SK-N-MC (cell line): Measurements from ENCODE around the gene SOCS7.

Experiments used
- DNase-seq: peaks from one replicate; pipeline ENCODE4 v3.0.0-alpha.2; 2011; ENCODE audit warnings: low read depth, low spot score
- H3K27ac ChIP-seq: fragments of 200-600 bp; sonication (generic); 2 replicates; pipeline ENCODE4 v1.5.1; 2016; ENCODE audit warnings: mixed run types
- H3K36me3 ChIP-seq: fragments of 200-600 bp; sonication (generic); 2 replicates; pipeline ENCODE4 v1.6.1; 2017; ENCODE audit warnings: antibody characterized with exemption, low read length, mixed read lengths; ENCODE audit not compliant: insufficient read depth
- H3K4me3 ChIP-seq: fragments of 200-600 bp; sonication (generic); 2 replicates; pipeline ENCODE4 v1.5.1; 2016
- H3K9ac ChIP-seq: fragments of 200-600 bp; sonication (generic); 2 replicates; pipeline ENCODE4 v1.8.0; 2017; ENCODE audit warnings: mixed run types, mixed read lengths; ENCODE audit not compliant: insufficient read length
- H3K9me3 ChIP-seq: fragments of 200-600 bp; sonication (generic); 2 replicates; pipeline ENCODE4 v1.6.1; 2017; ENCODE audit warnings: low read depth, mild to moderate bottlenecking, antibody characterized with exemption, low read length, moderate library complexity, mixed read lengths
- EZH2 ChIP-seq: fragments of 200-600 bp; sonication (generic); IDR thresholded peaks from one replicate; pipeline ENCODE4 v1.6.1; 2017; ENCODE audit warnings: antibody characterized with exemption
- FOXP2 ChIP-seq: optimal IDR thresholded peaks from 2 replicates; pipeline ENCODE3; 2011; ENCODE audit warnings: mild to moderate bottlenecking, moderate library complexity; ENCODE audit not compliant: insufficient read depth; ENCODE audit errors: extremely low read length, control extremely low read depth
- POLR2AphosphoS5 ChIP-seq: IDR thresholded peaks from 2 replicates; pipeline ENCODE4 v1.6.1; 2012; ENCODE audit warnings: mild to moderate bottlenecking, low read depth, low read length, borderline replicate concordance

SOCS7 gene

DNA sequence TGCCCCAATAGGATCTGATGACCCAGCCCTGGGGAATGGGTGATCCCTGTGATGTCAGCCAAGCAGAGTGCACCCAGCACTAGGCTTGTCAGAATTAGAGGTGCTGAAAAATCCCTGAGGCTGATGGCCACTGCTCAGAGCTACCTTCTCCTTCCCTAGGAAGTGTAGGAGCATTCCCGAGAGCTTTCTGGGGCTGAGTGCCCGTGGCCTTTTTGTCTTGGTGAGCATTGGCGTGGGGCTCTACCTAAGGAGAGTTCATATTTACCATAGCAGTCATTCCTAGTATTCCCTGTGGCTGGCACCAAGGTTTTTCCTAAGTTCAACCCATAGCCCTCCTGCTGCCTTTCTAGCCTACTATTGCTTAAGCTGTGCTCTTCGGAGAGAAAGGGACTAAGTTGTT, 54.0 kb downstream of the SOCS7 start:
- H3K4me3 ChIP-seq = no peak overlapping the region
- TF ChIP-seq FOXP2 = no peak
- no peak for TF ChIP-seq POLR2AphosphoS5
- no peak for TF ChIP-seq EZH2
- H3K9me3 ChIP-seq = no peaks in the 10 kb centered on the region
- peaks cover 3% of the 10 kb centered on the region for H3K36me3 ChIP-seq
- H3K9ac ChIP-seq = no peak overlapping the region
- DNase-seq = no peak
- H3K27ac ChIP-seq = no peak overlapping the region

DNA sequence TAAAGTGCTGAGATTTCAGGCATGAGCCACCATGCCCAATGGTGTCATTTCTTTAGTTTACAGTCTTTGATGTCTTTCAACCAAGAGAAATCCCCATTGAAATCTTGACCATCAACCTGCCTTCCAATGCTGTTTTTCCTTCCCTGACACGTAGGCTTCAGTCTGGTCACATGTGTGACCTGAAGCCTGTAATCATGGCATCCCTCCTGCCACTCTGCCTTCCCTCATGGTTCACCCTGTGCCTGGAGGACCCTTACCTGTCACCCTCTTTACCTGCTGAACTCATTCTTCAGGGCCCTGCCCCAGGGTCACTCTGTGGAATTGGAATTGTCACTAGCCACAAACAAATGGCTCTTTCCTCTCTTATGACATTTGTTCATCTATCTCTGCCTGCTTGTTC, 58.6 kb downstream of the SOCS7 start:
- Histone ChIP-seq H3K9me3 (no peaks in the 10 kb centered on the region), H3K36me3 (no peaks in the 10 kb centered on the region), H3K4me3 (no peak overlapping the region), H3K9ac (no peak overlapping the region), H3K27ac (no peak overlapping the region)
- TF ChIP-seq EZH2 (no peak), FOXP2 (no peak), POLR2AphosphoS5 (no peak)
- DNase-seq = no peak

DNA sequence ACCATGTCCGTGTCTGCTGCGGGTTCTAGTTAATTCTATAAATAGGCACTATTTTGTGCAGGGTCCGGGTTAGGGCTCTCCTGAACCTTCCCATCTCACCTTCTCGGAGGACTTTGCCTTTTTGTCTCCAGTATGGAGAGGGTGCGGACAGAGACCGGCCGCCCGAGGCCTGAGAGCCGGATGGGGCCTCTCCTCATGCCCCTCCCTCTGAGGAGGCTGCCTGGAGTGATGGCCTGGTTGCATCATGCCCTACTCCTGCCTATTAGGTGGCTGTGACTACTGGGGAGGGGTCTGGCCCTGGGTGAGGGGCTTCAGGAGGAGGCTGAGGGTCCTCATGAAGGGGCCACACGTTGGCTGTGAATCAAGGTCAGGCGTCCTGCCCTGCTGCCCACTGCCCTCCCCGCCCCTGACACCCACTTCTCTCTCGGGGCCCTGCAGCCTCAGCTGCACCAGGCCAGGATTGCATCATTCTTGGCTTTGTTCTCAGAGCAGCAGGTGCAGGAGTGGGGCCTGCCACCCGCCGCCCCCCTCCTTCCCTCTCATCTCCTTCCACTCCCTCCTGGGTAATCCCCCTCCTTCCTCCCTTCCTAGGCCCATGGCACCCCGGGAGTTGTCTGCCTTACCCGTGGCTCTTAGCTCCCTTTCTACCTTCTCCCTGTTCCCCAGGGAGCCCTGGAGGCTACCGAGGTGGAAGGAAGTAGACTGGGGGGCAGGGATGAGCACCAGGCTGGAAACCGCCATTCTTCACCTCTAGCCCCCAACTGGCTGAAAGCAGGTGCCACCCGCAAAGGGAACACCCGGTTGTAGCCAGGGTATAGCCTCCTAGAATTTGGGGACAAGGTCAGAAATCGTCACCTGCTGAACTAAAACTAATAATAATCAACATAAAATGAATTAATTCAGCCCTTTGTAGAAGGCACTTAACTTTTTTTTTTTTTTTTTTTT, 63.9 kb downstream of the SOCS7 start:
- Histone ChIP-seq H3K27ac (peak overlapping the region; percentile 81), H3K9me3 (no peaks in the 10 kb centered on the region), H3K4me3 (peak overlapping the region; percentile 56), H3K9ac (peak overlapping the region; percentile 79), H3K36me3 (no peaks in the 10 kb centered on the region)
- DNase-seq = no peak
- no peak for TF ChIP-seq FOXP2
- no peak for TF ChIP-seq POLR2AphosphoS5
- TF ChIP-seq EZH2 = no peak

DNA sequence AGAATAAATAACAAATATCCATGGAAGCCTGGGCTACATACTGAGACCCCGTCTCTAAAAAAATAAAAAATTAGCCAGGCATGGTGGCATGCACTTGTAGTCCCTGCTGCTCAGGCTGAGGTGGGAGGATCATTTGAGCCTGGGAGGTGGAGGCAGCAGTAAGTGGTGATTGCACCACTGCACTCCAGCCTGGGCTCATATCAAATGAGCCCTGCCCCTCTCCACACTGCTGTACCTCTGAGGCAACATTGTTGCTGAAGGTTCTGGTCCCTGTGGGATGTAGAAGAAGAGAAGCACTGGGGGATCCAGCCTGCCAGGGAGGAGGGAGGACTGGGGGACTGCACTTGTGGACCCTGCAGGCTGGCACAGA, 65.2 kb downstream of the SOCS7 start:
- Histone ChIP-seq H3K9ac (no peak overlapping the region), H3K27ac (0 out of 2 replicates have a peak overlapping the region, but pooled peaks have one; percentile 3), H3K36me3 (no peaks in the 10 kb centered on the region), H3K4me3 (no peak overlapping the region), H3K9me3 (no peaks in the 10 kb centered on the region)
- TF ChIP-seq FOXP2 (no peak), POLR2AphosphoS5 (no peak), EZH2 (no peak)
- DNase-seq = no peak

DNA sequence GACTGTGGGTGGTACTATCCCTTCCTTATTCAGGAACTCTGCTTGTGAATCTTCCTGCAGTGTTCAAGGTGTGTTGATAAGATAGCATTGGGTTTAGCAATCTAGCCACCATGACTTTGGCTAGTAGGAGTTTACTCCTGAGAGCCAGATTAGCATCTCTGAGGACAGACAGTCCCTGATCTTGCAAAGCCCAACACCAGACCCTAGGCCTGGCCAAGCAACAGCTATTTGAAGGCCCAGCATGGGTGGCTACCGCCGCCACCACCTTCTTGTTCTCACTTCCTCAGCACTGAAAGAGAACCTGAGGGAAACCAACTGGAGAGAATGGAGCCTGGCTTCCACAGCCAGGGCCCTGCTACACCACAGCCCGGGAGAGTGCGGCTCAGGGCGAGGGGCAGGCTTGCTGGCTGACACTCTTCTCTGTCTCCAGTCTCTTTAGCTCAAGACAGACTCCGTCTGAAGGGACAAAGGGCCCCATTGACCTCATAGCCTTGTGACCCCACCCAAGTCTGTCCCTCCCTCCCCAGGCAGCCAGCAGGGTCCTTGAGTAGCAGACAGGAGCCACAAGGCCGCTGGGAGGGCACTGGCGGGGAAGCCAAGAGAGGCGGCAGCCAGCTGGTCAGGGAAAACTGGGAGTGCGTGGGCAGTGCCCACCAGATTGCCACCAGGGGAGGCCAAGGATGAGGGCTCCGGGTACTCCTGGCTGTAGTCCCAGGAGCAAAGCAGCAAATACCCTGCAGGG, 65.7 kb downstream of the SOCS7 start:
- no peaks in the 10 kb centered on the region for H3K36me3 ChIP-seq
- TF ChIP-seq FOXP2 (no peak), EZH2 (no peak)
- DNase-seq = no peak
- H3K9me3 ChIP-seq = no peaks in the 10 kb centered on the region
- H3K9ac ChIP-seq = no peak overlapping the region
- H3K4me3 ChIP-seq = no peak overlapping the region
- 0 out of 2 replicates have a peak overlapping the region, but pooled peaks have one; percentile 3 for H3K27ac ChIP-seq

DNA sequence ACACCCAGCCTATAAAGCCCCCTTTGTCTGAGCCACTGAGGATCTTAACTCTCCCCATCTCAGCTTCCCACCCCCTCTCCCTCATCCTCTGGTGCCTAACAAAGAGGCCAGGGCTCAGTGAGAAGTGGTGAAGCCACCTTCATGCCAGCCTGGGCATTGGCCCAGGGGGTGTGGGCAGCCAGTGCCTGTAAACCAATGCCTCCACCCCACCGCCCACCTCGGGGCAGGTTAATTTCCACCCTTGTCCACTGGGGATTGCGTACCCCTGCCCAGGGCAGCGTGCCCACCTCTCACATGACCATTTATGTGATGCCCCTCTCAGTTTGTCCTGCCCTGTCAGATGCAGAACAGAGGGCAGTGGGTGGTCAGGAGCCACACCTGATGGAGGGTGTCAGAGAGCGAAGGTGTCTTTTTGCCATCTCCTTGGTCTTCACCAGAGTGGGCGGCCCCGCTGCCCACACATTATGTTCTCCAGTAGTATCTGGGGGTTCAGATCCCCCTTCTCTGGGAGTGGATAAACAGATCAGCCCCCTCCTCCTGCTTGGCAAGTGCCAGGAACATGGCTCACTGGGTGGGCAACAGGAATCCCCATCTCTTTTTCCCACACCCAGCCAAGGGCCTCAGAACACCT, 66.5 kb downstream of the SOCS7 start:
- TF ChIP-seq POLR2AphosphoS5 (no peak), FOXP2 (no peak), EZH2 (no peak)
- no peak for DNase-seq
- no peak overlapping the region for H3K4me3 ChIP-seq
- H3K27ac ChIP-seq = no peak overlapping the region
- no peaks in the 10 kb centered on the region for H3K9me3 ChIP-seq
- H3K9ac ChIP-seq = no peak overlapping the region
- no peaks in the 10 kb centered on the region for H3K36me3 ChIP-seq

DNA sequence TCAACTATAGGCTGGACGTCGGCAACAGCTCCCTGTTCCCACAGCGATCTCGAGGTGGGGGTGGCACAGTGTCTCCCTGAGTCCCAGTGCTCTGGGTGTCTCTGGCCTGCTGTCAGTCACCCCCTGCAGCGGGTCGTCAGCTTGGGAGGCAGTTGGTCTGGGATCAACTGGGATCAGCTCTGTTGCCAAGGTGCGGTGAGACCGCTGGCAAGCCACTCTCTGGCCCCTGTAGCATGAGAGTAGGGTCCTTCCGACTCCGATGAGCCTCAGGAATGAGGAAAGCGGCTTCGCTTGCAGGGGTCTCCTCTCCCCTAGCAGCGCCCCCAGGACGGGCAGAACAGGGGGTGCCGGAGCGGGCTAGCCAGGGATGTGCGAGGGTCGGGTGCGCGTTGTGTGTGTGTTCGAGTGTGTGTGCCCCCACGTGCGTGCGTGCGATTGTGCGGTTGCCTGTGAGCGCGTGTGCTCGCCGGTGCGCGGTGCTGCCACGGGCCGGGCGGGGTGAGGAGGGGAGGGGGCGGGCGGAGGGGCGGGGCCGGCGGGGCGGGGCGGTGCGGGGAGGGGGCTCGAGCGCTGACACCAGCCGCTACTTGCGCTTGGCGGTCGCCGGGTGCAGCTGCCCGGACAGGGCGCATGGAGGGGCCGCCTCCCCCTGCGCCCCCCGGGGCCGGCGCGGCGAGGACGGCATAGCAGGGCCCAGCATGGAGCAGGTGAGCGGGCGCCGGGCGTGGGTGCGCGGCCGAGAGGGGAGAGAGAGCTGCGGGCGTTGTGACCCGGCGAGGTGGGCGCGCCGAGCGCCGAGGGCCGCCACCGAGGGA, 67.3 kb downstream of the SOCS7 start:
- Histone ChIP-seq H3K4me3 (peak overlapping the region; percentile 64), H3K9ac (no peak overlapping the region)
- TF ChIP-seq POLR2AphosphoS5 (no peak), FOXP2 (no peak)

More for the DNA sequence above, 67.3 kb downstream of the SOCS7 start:
- Histone ChIP-seq H3K36me3 (no peaks in the 10 kb centered on the region), H3K27ac (no peak overlapping the region), H3K9me3 (no peaks in the 10 kb centered on the region)
- DNase-seq = no peak
